CD4-positive, alpha-beta T cell (primary cell): ENCODE measurements around the gene LLGL1. TPM values are rescaled to one million over a fixed set of nuclear protein-coding genes. Genes with fewer than 3 reads are reported as not detected.
A peak's percentile ranks its signal among the peaks of the same experiment; 100 is the strongest.

Experiments used
- ATAC-seq: fragments of 200-7000 bp; cut with Tn5 transposase; one replicate; pipeline ENCODE4 v1.10.0; 2022; ENCODE audit warnings: mild to moderate bottlenecking; ENCODE audit not compliant: poor library complexity
- CTCF ChIA-PET: fragments of 350-600 bp; sonication (Branson Sonifier 250); formaldehyde crosslinking; loops from one replicate; lab custom pipeline; 2021; ENCODE audit warnings: antibody characterized with exemption, inconsistent platforms; lab: Charles Lee
- POLR2A ChIA-PET: fragments of 350-600 bp; sonication (Branson Sonifier 250); formaldehyde crosslinking; loops from one replicate; lab custom pipeline; 2021; ENCODE audit warnings: antibody characterized with exemption, inconsistent platforms; lab: Charles Lee
- DNase-seq, 14 experiments: peaks; one replicate each; pipeline ENCODE4 v3.0.0-alpha.2; 2013 to 2020; ENCODE audit warnings: mixed read lengths in 2 of 14
- H3K27ac ChIP-seq, 2 donors: one replicate each; pipeline versions ENCODE4 v1.5.1 to v1.7.0; 2013; ENCODE audit warnings: low read length in 2 of 2, low read depth in 1 of 2, mild to moderate bottlenecking in 1 of 2
- H3K27me3 ChIP-seq, 2 experiments: 1 replicate in 1 of 2; 2 replicates in 1 of 2; pipeline versions ENCODE4 v1.6.1 to v1.7.0; 2013; ENCODE audit warnings: low read length in 2 of 2, control low read depth in 1 of 2, mild to moderate bottlenecking in 1 of 2, moderate library complexity in 1 of 2; ENCODE audit not compliant: insufficient read depth in 2 of 2, control insufficient read depth in 1 of 2
- H3K36me3 ChIP-seq: one replicate; pipeline ENCODE4 v1.6.1; 2013; ENCODE audit warnings: low read length, control low read depth; ENCODE audit not compliant: insufficient read depth
- H3K4me1 ChIP-seq: one replicate; pipeline ENCODE4 v1.6.1; 2013; ENCODE audit warnings: low read length, control low read depth; ENCODE audit not compliant: insufficient read depth
- H3K4me3 ChIP-seq: one replicate; pipeline ENCODE4 v1.5.1; 2013; ENCODE audit warnings: mild to moderate bottlenecking, low read length, moderate library complexity
- H3K9me3 ChIP-seq, 2 experiments: 1 replicate in 1 of 2; 2 replicates in 1 of 2; pipeline versions ENCODE4 v1.6.1 to v1.7.0; 2013; ENCODE audit warnings: low read length in 2 of 2, mild to moderate bottlenecking in 2 of 2, control low read depth in 1 of 2, moderate library complexity in 1 of 2; ENCODE audit not compliant: control insufficient read depth in 1 of 2, insufficient read depth in 1 of 2
- H3K27ac Mint-ChIP-seq: one replicate; pipeline ENCODE4 v1.8.0; 2020; ENCODE audit warnings: mixed read lengths
- H3K27me3 Mint-ChIP-seq: one replicate; pipeline ENCODE4 v1.8.0; 2021; ENCODE audit warnings: mixed read lengths
- H3K36me3 Mint-ChIP-seq: one replicate; pipeline ENCODE4 v1.8.0; 2021; ENCODE audit warnings: low read depth, mixed read lengths
- H3K4me1 Mint-ChIP-seq: one replicate; pipeline ENCODE4 v1.8.0; 2021; ENCODE audit warnings: low read depth, mixed read lengths
- H3K4me3 Mint-ChIP-seq: one replicate; pipeline ENCODE4 v1.8.0; 2020; ENCODE audit warnings: mild to moderate bottlenecking, mixed read lengths
- H3K9me3 Mint-ChIP-seq: one replicate; pipeline ENCODE4 v1.8.0; 2020; ENCODE audit warnings: mixed read lengths
- CTCF ChIP-seq: fragments of 200-600 bp; IDR thresholded peaks from one replicate; pipeline ENCODE4 v1.8.0; 2022; ENCODE audit warnings: antibody characterized with exemption, mild to moderate bottlenecking
- intact Hi-C, 2 experiments: fragments of 100-400 bp; cut with DNase I in 1 of 2; cut with micrococcal nuclease in 1 of 2; formaldehyde crosslinking; loops; one replicate each; pipeline versions ENCODE4 v1.15.1 to v1.9.0; 2023 to 2025; cut with DNase I, micrococcal nuclease
- total RNA-seq, 174 experiments: library from RNA in 2 of 174; stranded (reverse) in 2 of 174; gene quantifications; one replicate each; pipeline ENCODE4 v1.2.3 and lab custom pipeline; 2021 to 2026

LLGL1 gene
- total RNA-seq, 2 experiments from 2014 or later, result 10.8 to 11.6 TPM

- Histone ChIP-seq H3K9me3 (no peaks in the 10 kb centered on the region), H3K27me3 (no peaks in the 10 kb centered on the region), H3K27ac (no peak overlapping the region), H3K4me1 (peaks cover 79% of the 10 kb centered on the region), H3K36me3 (peaks cover 46% of the 10 kb centered on the region), H3K4me3 (no peak overlapping the region)
- H3K4me3 Mint-ChIP-seq, result peak overlapping the region; percentile 54
- POLR2A ChIA-PET, result interaction anchor here (1.4 kb wide), 1 partner anchor 8 kb away, joined by 8 read pairs; the partner anchor contains the start of gene ALKBH5
- intact Hi-C loops, result no loop called here
- DNase-seq (no peak), ATAC-seq (no peak)
- no peaks in the 10 kb centered on the region for H3K27me3 Mint-ChIP-seq
- CTCF ChIA-PET, result interaction anchor here (1.4 kb wide), 1 partner anchor 26 kb away, joined by 3 read pairs; no protein-coding TSS in a partner anchor
- peaks cover 80% of the 10 kb centered on the region for H3K36me3 Mint-ChIP-seq
- TF ChIP-seq CTCF, result no peak
- peaks cover 81% of the 10 kb centered on the region for H3K4me1 Mint-ChIP-seq
- peak overlapping the region; percentile 71 for H3K27ac Mint-ChIP-seq
- H3K9me3 Mint-ChIP-seq, result no peaks in the 10 kb centered on the region
Measured at GRCh38 chr17:18191236-18191667, 34.2 kb upstream of the LLGL1 start.

GRCh38 chr17:18191967-18192366, 33.5 kb upstream of the LLGL1 start:
- Histone ChIP-seq H3K9me3 (no peaks in the 10 kb centered on the region), H3K27ac (no peak overlapping the region), H3K27me3 (no peaks in the 10 kb centered on the region), H3K4me3 (no peak overlapping the region), H3K36me3 (peaks cover 45% of the 10 kb centered on the region), H3K4me1 (peaks cover 72% of the 10 kb centered on the region)
- Mint-ChIP-seq H3K36me3 (peaks cover 80% of the 10 kb centered on the region), H3K27ac (peak overlapping the region; percentile 71), H3K27me3 (no peaks in the 10 kb centered on the region), H3K4me3 (no peak overlapping the region), H3K4me1 (peaks cover 74% of the 10 kb centered on the region), H3K9me3 (no peaks in the 10 kb centered on the region)
- ChIA-PET POLR2A (interaction anchor here (1.4 kb wide), 1 partner anchor 9 kb away, joined by 8 read pairs; the partner anchor contains the start of gene ALKBH5), CTCF (interaction anchor here (1.6 kb wide), 1 partner anchor 9 kb away, joined by 3 read pairs; no protein-coding TSS in a partner anchor)
- DNase-seq (no peak), ATAC-seq (peak; percentile 52)
- intact Hi-C loops, result no loop called here
- no peak for TF ChIP-seq CTCF

GRCh38 chr17:18194394-18194793, 31.0 kb upstream of the LLGL1 start:
- Mint-ChIP-seq H3K27ac (peak overlapping the region; percentile 58), H3K36me3 (peaks cover 82% of the 10 kb centered on the region), H3K4me3 (no peak overlapping the region), H3K27me3 (no peaks in the 10 kb centered on the region), H3K4me1 (peaks cover 73% of the 10 kb centered on the region), H3K9me3 (no peaks in the 10 kb centered on the region)
- POLR2A ChIA-PET, result interaction anchor here (4.7 kb wide), 1 partner anchor 11 kb away, joined by 17 read pairs; the partner anchor contains the start of gene ALKBH5
- Histone ChIP-seq H3K4me3 (no peak overlapping the region), H3K9me3 (no peaks in the 10 kb centered on the region), H3K27me3 (no peaks in the 10 kb centered on the region), H3K36me3 (peaks cover 57% of the 10 kb centered on the region), H3K27ac (no peak overlapping the region), H3K4me1 (peaks cover 67% of the 10 kb centered on the region)
- ATAC-seq (no peak), DNase-seq (no peak)
- intact Hi-C loops, result no loop called here
- no peak for TF ChIP-seq CTCF
- CTCF ChIA-PET, result no interaction called here
